IMR-90 (cell line): ENCODE measurements around the gene LRRIQ4.

Source experiments
- BHLHE40 ChIP-seq: fragments of 150-350 bp; IDR thresholded peaks from 2 replicates; pipeline ENCODE4 v1.6.1; 2016; ENCODE audit warnings: mild to moderate bottlenecking, low read depth, low read length
- NFE2L2 ChIP-seq: fragments of 150-350 bp; IDR thresholded peaks from 2 replicates; pipeline ENCODE4 v1.6.1; 2016; ENCODE audit warnings: low read depth, mild to moderate bottlenecking, low read length
- POLR2A ChIP-seq: IDR thresholded peaks from 2 replicates; pipeline ENCODE4 v1.6.1; 2012; ENCODE audit warnings: mild to moderate bottlenecking, low read depth, low read length
- RFX5 ChIP-seq: IDR thresholded peaks from 2 replicates; pipeline ENCODE4 v1.8.0; 2012; ENCODE audit warnings: low read depth, mild to moderate bottlenecking, low read length, moderate library complexity
- TF ChIP-seq, protein P1 (sequence below): conservative IDR thresholded peaks from 2 replicates; pipeline ENCODE4 v1.5.1; 2012; ENCODE audit warnings: mild to moderate bottlenecking, low read depth, low read length, improper control_type of control experiment

GRCh38 chr3:169864270-169864669, 51.6 kb downstream of the LRRIQ4 start:
- TF ChIP-seq, protein P1, sequence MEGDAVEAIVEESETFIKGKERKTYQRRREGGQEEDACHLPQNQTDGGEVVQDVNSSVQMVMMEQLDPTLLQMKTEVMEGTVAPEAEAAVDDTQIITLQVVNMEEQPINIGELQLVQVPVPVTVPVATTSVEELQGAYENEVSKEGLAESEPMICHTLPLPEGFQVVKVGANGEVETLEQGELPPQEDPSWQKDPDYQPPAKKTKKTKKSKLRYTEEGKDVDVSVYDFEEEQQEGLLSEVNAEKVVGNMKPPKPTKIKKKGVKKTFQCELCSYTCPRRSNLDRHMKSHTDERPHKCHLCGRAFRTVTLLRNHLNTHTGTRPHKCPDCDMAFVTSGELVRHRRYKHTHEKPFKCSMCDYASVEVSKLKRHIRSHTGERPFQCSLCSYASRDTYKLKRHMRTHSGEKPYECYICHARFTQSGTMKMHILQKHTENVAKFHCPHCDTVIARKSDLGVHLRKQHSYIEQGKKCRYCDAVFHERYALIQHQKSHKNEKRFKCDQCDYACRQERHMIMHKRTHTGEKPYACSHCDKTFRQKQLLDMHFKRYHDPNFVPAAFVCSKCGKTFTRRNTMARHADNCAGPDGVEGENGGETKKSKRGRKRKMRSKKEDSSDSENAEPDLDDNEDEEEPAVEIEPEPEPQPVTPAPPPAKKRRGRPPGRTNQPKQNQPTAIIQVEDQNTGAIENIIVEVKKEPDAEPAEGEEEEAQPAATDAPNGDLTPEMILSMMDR = no peak
- TF ChIP-seq POLR2A (no peak), BHLHE40 (no peak), RFX5 (no peak), NFE2L2 (no peak)
